ENCODE data around the gene MAP10. TPM values are rescaled to one million over a fixed set of nuclear protein-coding genes. Genes with fewer than 3 reads are reported as not detected.

The MAP10 gene
- total RNA-seq, 1 experiment from 2014 or later = 1.5 TPM

DNA sequence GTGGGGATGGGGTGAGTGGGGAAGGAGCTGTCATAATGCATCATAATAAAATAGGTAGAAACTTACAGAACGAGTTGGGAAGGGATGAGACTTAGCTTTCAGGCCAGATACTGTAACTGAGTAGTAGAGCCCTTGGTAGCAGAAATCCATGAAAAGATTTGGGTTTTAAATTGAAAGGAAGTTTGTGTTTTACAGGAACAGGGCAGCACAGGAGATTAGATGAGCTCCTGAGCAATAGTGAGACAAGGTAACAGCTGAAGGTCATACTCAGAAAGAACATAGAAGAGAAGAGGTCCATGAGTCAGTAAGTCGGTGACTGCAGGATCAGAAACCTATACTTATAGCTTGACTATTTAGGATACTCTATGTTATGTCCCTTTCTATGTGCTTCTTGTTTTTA lies 7.3 kb downstream of the MAP10 start:
- ATAC-seq (no peak), DNase-seq (ENCODE audit: low read depth, low spot score) (no peak)
- CTCF ChIA-PET = no interaction called here
- BruUV-seq (replicated peaks) = no TSS peak
- in situ Hi-C loops (cut with HindIII; ENCODE audit: low pct_unique_long_range_greater_than_20kb, low sequenced_read_pairs) = no loop called here
- H3K4me1 ChIP-seq (ENCODE audit: control insufficient read depth, insufficient read depth, low read length) = no peaks in the 10 kb centered on the region
- POLR2A ChIA-PET = no interaction called here
- no peaks in the 10 kb centered on the region; the same call in 1 of the 2 replicates for H3K36me3 ChIP-seq (ENCODE audit: control insufficient read depth, insufficient read depth, low read length)
- intact Hi-C loops (cut with micrococcal nuclease; ENCODE audit: unreplicated experiment) = loop anchor here (10.0 kb wide), 1 partner anchor 62 kb away; no protein-coding TSS in a partner anchor
- no peak overlapping the region for H3K27ac ChIP-seq (ENCODE audit: low read length)
- no peaks in the 10 kb centered on the region for H3K9me3 ChIP-seq (ENCODE audit: control insufficient read depth, insufficient read depth, low read depth, low read length)
- H3K4me3 ChIP-seq (ENCODE audit: low read depth in 2 of 2, low read length in 2 of 2) = no peak overlapping the region
- H3K27me3 ChIP-seq (ENCODE audit: control insufficient read depth, insufficient read depth, low read length) = no peaks in the 10 kb centered on the region; the same call in 1 of the 2 replicates
- TF ChIP-seq TCF7L2 (IDR thresholded peaks at IDR 0.05; ENCODE audit: low read depth, low read length) (no peak), SIN3A (IDR thresholded peaks at IDR 0.05; ENCODE audit: borderline replicate concordance, insufficient read depth, low read depth, low read length) (no peak), POLR2AphosphoS5 (IDR thresholded peaks at IDR 0.05; ENCODE audit: low read depth, low read length) (no peak)
- TF ChIP-seq, protein P1, sequence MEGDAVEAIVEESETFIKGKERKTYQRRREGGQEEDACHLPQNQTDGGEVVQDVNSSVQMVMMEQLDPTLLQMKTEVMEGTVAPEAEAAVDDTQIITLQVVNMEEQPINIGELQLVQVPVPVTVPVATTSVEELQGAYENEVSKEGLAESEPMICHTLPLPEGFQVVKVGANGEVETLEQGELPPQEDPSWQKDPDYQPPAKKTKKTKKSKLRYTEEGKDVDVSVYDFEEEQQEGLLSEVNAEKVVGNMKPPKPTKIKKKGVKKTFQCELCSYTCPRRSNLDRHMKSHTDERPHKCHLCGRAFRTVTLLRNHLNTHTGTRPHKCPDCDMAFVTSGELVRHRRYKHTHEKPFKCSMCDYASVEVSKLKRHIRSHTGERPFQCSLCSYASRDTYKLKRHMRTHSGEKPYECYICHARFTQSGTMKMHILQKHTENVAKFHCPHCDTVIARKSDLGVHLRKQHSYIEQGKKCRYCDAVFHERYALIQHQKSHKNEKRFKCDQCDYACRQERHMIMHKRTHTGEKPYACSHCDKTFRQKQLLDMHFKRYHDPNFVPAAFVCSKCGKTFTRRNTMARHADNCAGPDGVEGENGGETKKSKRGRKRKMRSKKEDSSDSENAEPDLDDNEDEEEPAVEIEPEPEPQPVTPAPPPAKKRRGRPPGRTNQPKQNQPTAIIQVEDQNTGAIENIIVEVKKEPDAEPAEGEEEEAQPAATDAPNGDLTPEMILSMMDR (IDR thresholded peaks at IDR 0.05) = no peak
- TF ChIP-seq, protein P2, sequence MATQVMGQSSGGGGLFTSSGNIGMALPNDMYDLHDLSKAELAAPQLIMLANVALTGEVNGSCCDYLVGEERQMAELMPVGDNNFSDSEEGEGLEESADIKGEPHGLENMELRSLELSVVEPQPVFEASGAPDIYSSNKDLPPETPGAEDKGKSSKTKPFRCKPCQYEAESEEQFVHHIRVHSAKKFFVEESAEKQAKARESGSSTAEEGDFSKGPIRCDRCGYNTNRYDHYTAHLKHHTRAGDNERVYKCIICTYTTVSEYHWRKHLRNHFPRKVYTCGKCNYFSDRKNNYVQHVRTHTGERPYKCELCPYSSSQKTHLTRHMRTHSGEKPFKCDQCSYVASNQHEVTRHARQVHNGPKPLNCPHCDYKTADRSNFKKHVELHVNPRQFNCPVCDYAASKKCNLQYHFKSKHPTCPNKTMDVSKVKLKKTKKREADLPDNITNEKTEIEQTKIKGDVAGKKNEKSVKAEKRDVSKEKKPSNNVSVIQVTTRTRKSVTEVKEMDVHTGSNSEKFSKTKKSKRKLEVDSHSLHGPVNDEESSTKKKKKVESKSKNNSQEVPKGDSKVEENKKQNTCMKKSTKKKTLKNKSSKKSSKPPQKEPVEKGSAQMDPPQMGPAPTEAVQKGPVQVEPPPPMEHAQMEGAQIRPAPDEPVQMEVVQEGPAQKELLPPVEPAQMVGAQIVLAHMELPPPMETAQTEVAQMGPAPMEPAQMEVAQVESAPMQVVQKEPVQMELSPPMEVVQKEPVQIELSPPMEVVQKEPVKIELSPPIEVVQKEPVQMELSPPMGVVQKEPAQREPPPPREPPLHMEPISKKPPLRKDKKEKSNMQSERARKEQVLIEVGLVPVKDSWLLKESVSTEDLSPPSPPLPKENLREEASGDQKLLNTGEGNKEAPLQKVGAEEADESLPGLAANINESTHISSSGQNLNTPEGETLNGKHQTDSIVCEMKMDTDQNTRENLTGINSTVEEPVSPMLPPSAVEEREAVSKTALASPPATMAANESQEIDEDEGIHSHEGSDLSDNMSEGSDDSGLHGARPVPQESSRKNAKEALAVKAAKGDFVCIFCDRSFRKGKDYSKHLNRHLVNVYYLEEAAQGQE (IDR thresholded peaks at IDR 0.05; ENCODE audit: insufficient read depth in 1 of 2, low read depth in 2 of 2, low read length in 1 of 2) = no peak

- Histone ChIP-seq H3K9me3 (ENCODE audit: control insufficient read depth, insufficient read depth, low read depth, low read length) (no peaks in the 10 kb centered on the region), H3K4me3 (ENCODE audit: low read depth in 2 of 2, low read length in 2 of 2) (no peak overlapping the region), H3K4me1 (ENCODE audit: control insufficient read depth, insufficient read depth, low read length) (no peaks in the 10 kb centered on the region), H3K36me3 (ENCODE audit: control insufficient read depth, insufficient read depth, low read length) (no peaks in the 10 kb centered on the region; the same call in 1 of the 2 replicates), H3K27ac (ENCODE audit: low read length) (no peak overlapping the region), H3K27me3 (ENCODE audit: control insufficient read depth, insufficient read depth, low read length) (no peaks in the 10 kb centered on the region; the same call in 1 of the 2 replicates)
- DNase-seq (ENCODE audit: low read depth, low spot score) = no peak
- in situ Hi-C loops (cut with HindIII; ENCODE audit: low pct_unique_long_range_greater_than_20kb, low sequenced_read_pairs) = no loop called here
- TF ChIP-seq POLR2AphosphoS5 (IDR thresholded peaks at IDR 0.05; ENCODE audit: low read depth, low read length) (no peak), SIN3A (IDR thresholded peaks at IDR 0.05; ENCODE audit: borderline replicate concordance, insufficient read depth, low read depth, low read length) (no peak), TCF7L2 (IDR thresholded peaks at IDR 0.05; ENCODE audit: low read depth, low read length) (no peak)
- TF ChIP-seq, protein P2 (IDR thresholded peaks at IDR 0.05; ENCODE audit: insufficient read depth in 1 of 2, low read depth in 2 of 2, low read length in 1 of 2) = no peak
- TF ChIP-seq, protein P1 (IDR thresholded peaks at IDR 0.05) = no peak
- ChIA-PET CTCF (no interaction called here), POLR2A (no interaction called here)
- no TSS peak for BruUV-seq (replicated peaks)
- intact Hi-C loops (cut with micrococcal nuclease; ENCODE audit: unreplicated experiment) = loop anchor here (10.0 kb wide), 1 partner anchor 62 kb away; no protein-coding TSS in a partner anchor
- no peak for ATAC-seq
Observed at GRCh38 chr1:232813097-232813496, 7.9 kb downstream of the MAP10 start.

Data from Panc1 (cell line).